ENCODE measurements around the gene MEN1.

- TF ChIP-seq CTCF (IDR thresholded peaks at IDR 0.05; ENCODE audit: low read length), result no peak
- TF ChIP-seq EZH2 (IDR thresholded peaks at IDR 0.05; ENCODE audit: borderline replicate concordance, low read length), result no peak
These were observed 46.8 kb downstream of the MEN1 start for GRCh38 chr11:64763526-64764039.

Data from OCI-LY1 (cell line).